ENCODE measurements around the gene FAM120B.

FAM120B gene

DNA sequence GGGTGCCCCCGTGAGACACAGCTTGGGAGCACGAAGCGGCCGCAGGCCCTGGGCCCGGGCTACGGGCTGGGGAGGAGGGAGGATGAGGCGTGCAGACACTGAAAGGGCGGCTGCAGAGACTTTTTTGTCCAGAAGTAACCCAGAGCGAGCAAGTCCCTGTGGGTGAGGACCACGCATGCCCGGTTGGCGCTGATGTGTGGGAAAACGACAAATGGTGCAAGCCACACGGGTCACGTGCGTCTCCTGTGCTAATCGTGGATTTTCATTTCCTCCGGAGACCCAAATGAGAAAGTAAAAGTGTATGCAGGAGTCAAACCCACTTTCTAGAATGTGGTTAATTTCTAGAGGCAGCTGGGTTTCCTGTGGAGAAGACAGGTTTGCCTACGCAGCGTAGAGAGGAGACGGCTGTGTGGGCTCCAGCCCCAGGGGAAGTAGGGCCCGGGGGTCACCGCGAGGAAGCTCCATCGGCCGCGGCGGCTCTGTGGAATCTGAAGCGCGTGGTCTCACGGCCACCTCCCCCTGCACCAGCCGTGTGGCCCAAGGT lies 34.7 kb upstream of the FAM120B start:
- peak; percentile 26 to 42 for DNase-seq (ENCODE audit: low read depth in 2 of 2)

DNA sequence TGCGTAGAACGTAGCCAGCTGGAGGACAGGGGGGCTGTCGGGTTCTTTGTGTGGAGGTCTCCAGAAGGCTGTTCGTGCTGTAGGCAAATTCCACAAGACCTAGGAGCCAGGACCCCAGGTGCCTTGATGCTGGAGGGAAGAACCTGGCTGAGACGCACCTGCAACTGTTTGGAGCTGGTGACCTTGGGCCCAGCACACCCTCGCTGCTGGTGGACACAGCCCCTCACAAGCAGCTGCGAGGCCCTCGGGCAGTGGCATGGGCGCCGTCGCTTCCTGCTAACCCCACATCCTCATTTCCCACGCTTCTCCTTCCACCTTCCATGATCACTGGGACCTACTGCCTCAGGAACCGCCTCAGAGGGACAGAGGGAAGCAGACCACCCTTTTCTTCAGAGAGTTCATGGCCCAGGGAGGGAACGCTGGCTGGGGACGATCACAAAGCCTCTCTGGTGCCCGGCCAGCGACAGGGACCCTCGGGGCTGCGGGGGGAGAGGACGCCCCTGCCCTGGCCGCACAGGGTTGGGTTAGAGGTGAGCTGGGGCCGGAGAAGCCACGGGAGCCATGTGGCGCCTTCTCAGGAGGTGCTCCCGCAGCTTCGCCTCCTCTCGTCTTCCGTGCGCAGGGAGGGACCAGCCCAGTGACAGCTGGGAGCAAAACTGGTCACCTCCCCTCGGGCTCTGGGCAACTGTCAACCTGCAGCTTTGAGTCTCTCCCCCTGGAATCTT lies 34.1 kb upstream of the FAM120B start:
- no peak for DNase-seq (ENCODE audit: low read depth in 2 of 2)

DNA sequence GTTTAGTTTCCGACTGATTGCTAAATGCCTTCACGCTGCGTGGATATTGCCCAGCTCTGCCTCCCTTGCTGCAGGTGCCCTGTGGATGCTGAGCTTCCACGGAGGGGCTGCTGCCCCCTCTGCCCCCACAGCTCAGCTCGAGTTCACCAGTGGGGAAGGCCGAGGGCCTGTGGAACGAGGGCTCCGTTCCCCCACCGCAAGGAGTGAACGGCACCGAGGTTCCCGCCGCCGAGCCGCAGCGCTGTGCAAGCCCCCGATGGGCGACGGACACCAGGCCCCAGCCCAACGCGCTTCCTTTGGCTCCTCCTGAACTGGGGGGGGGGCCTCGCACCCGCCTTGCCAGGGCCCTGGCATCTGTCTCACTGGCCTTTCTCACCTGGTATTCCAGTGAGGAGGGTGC lies 33.4 kb upstream of the FAM120B start:
- no peak for DNase-seq (ENCODE audit: low read depth in 2 of 2)

DNA sequence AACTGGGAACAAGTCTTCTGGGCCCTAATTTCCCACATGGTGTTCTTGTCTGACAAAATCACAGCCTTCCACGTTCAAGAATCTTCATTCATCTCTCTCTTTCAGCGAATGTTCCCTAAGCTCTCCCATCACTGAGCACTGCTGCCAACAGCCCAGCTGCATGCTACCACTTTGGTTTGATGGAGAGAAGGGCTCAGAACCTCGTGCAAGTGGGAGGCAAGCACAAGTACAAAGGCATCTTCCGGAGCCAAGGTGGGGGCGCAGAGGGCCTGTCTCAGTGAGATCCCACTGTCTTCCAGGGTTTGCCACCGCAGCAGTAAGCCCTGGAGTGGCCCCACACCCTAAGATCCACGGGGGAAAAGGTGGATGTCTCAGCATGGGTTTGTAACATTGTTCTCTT lies 32.9 kb upstream of the FAM120B start:
- DNase-seq (ENCODE audit: low read depth in 2 of 2): no peak

DNA sequence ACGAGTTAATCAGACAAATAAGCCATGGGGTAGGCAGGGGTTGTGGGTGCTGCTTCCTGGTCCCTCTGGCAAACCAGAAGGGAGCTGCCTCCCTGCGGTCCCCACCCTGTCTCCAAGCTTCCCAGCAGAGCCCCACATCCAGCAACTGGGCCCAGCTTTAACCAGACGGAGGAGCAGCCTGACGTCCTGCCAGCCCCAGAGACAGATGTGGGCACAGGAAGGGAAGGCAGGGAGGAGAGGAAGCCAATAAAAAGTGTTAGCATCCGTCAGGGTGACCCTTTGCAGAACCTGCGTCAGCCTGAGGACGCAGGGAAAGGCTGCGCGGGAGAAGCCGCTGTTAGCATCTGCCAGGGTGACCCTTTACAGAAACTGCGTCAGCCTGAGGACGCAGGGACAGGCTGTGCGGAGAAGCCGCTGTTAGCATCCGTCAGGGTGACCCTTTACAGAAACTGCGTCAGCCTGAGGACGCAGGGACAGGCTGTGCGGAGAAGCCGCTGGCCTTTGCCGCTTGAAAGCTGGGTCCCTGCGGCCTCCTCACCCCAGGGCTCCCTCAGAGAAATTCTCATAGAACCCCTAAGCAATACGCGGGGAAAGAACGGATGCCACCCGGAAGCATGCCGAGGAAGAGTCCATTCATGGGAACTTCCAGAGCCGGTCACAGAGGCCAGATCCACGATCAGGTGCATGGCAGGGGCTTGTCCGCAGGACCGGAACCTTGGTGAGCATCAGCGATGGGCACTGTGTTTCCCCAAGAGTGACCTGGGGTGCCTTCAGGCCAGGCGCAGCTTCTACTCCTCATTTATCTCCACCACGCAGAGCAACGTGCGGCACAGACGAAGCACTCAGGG lies 31.6 kb upstream of the FAM120B start:
- no peak for DNase-seq (ENCODE audit: low read depth in 2 of 2)

DNA sequence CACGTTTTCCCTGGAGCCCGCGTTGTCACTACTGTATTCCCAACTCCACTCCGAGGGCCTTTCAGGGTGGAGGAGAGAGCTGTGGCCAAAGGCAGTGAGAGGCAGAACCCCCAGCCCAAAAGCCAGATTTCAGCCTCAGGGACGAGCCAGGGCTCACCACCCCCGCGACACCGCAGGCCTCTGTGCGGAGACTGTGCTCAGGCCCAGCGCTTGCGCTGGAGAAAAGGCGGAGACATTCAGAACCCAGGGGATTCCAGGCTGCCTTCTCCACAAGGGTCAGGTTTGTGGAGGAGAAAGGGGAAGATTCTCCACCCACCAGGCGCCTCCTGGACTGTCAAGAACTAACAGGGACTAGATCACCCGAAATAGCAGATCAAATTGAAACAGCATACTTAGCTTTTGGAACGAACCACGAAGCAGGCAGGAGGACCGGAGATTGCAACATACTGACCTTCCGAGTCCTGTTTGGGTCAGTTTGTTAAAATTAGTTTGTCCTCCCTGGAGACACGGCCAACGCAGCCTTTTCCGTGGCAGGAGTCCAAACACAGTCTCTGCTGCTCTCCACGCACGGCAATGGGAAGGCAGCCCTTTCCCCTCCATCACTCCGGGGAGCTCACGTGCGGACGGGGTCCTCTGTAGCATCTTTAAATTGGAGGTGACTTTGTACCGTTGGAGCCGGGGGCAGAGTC lies 30.0 kb upstream of the FAM120B start:
- no peak for DNase-seq (ENCODE audit: low read depth in 2 of 2)

DNA sequence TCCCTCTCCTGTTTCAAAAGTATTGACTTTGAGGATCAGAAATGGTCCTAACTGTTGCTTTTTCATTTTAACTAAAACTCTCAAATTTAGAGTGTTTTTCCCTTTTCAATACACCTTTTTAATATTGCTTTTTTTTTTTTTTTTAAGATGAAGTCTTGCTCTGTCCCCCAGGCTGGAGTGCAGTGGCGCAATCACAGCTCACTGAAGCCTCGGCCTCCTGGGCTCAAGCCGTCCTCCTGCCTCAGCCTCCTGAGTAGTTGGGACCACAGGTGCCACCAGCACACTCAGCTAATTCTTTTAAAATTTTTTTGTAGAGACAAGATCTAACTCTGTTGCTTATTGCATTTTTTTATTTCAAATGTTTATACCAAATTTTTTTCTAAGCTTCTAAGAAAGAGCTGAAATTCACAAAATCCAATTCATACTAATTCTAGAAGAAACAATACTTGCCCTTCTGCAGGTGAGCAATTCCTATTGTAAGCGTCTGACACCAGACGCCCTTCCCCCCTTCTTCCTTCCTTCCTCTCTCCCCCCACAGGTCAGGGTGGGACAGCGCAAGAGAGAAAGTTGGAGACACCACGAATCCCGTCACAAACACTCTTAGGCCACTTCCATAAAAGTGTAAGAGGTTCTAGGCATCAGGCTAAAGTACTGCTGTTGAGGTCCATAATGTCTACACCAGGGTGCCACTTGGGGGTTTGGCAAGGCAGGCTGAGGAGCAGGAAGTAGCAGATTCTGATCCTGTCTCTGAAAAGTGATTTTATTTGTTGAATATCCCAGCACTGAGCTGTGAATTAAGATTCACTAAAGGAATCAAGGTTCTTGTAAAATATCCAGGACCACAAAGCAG lies 28.4 kb upstream of the FAM120B start:
- DNase-seq (ENCODE audit: low read depth in 2 of 2): no peak

DNA sequence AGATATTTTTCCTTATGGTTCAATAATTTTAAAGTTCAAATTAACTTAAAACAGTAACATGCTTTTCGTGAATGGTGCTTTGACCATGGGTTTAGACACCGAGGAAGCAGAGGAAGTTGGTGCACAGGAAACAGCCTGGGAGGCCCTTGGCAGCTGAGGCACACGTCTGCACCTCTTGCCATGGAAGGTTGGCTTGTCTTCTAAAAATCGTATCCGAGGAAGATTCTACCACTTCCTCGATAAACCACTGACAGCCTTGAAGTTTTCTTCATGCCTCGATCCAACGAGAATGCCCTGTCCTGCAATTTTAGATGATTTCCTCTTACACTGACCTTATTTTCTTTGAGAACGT lies 27.8 kb upstream of the FAM120B start:
- no peak for DNase-seq (ENCODE audit: low read depth in 2 of 2)

DNA sequence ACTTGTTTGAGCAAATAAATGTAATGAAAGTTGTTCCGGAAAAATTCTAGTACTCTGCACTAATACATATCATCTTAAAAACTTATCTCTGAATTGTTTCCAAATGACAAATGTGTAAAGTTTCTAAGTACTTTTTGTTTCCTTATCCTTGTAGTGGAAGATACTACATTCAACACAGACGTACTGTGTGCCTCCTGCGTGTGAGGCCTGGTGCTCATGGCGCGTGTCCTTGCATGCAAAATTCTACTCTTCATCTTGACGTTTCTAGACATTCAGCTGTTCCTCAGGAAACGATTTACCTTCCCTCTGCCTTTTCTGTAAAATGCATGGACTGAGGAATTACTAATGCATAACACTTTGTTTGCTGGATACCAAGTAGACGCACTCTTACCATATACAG lies 27.1 kb upstream of the FAM120B start:
- DNase-seq (ENCODE audit: low read depth in 2 of 2): no peak

DNA sequence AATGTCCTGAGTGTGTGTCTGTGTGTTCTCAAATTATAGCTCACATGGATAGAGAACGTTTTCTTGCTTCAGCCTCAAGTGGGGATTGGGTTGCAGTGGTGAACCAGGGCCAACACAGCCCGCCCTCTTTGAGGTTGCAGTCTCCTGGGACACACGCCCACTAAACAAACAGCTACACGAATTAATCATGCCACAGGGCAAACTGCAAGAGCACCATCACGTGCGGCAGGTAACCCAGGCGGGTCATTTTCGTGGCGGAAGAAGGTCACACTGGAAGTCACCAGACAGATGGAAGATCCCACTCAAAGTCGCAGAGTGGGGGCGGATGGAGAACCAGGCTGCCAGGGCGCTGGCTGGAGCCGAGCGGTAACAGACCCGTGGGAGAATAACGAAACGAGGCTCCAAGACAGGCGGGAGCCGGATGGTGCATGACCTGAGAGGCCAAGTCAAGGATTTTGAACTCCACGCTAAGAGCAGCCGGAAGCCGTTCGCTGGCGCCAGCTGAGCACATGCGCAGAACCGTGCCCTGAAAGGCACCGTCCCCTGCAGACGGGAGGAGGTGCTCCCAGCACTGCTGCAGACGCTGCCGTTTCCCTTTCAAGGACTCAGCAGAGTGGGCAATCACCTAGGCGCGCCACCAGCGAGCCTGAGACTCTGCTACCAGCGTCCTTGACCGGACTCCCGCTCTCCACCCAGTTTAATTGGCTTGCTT lies 26.4 kb upstream of the FAM120B start:
- DNase-seq (ENCODE audit: low read depth in 2 of 2): no peak

DNA sequence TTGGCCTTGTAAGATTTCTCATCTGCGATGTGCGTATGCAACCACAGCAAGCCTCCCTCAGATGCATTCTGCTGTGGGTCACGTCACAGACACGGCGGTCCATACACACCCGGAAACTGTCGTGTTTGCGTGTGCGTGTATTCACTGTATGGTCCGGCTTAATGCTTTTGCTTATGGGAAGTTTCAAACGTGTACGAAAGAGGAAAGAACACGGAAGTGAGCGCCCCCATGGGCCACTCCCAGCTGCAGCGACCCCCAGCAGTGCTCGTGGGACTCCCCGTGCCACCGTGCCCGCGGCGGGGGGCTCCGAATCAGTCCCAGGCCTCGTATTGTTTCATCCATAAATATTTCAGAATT lies 25.9 kb upstream of the FAM120B start:
- no peak for DNase-seq (ENCODE audit: low read depth in 2 of 2)

DNA sequence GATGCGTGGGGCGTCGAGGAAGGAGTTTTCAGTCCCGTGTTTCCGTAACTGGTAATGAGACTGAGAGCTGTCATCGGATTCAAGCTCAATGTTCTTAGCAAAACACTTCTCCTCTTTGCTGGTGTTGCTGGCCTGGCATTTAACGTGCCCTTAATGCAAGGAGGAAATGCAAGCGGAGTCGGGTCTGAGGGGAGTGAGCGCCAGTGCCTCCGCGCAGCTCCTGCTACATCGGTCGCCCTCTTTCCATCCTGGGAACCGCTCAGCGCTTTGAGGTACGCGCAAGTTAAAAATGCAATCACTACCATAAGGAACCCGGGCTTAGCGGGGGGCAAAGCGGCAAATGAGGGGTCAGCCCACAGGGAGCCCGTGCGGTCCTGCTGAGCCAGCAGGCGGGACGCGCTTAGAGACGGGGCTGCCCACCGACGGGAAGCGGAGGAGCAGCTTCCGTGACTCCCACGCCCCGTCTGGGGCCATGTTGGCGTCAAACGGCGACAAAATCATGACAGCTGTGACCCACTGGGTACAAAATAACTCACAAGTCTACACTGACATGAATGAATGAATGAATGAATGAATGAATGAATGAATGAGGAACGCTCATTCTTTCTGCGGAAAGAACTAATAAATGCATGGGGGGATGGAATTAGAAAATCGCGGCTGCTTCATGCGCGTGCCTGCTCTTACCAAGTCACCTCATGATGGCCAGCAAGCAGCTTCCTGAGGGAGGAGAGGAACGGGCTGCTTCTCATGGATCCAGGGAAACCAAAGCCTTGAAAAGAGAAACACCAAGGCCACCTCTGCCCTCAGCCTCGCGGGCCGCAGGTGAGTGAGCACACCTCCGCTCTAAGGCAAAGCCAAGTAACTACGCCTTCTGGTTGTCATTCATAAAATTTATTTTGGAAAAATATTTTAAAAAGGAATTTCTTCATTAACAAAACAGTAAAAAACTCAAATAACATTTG lies 24.9 kb upstream of the FAM120B start:
- DNase-seq (ENCODE audit: low read depth in 2 of 2): no peak

DNA sequence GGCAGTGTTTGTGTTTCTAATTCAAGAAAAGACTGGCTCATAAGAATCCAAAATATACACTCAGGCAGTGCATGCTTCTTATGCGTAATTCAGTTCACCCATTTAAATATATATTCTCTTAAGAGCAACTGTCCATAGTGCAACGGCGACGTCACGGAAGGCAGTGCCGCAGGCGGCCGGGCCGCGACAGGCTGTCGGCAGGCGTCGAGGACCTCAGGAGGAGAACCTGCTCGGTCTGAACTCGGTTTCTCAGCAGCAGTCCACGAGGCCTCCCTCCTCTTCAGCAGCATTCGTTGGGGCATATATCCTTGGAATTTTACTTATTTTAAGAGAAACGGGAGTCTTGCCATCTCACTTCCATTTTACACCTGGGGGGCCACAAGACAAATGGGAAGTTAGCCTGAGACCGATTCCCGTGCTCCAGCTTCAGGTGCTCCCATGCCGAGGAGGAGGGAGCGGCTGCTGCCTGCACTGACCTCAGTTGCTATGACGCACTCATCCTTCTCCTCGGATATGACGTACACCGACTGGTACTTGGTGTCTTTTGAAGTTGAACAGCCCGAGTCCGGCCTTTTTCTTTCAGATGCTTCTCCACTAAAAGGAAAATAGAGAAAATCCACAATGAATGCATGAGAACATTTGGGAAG lies 23.9 kb upstream of the FAM120B start:
- no peak for DNase-seq (ENCODE audit: low read depth in 2 of 2)

DNA sequence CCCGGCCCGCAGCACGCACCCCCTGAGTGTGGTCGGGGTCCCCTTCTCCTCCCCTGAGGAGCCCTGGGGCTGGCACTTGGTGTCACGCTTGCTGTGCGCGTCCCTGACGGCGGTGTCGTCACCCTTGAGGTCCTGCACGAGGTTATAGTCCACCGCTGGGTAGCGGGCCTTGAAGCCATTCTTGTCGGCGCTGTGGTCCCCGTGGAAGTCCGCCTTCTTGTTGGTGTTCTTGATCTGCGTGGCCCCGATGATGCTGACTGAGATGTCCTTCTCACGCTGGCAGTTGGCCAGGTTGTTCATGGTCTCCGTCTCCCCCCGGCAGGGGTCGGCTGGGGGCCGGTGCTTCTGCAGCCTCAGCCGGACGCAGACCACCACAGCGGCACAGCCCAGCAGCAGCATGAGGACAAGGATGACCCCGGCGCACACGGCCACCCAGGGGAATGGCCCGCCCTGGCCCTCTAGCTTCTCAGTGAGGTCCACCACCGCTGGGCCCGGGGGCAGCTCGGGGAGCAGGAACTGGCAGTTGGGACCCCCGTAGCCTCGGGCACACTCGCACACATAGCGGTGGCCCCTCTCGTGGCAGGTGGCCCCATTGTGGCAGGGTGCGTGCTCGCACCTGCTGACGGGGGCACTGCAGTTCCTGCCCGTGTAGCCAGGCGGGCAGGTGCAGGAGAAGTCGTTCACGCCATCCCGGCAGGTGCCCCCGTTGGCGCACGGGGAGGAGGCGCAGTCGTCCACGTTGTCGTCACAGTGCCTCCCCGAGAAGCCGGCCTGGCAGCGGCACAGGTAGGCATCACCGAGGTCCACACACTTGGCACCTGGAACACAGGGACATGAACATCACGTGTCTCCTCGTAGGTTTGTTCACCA lies 23.1 kb upstream of the FAM120B start:
- no peak for DNase-seq (ENCODE audit: low read depth in 2 of 2)

DNA sequence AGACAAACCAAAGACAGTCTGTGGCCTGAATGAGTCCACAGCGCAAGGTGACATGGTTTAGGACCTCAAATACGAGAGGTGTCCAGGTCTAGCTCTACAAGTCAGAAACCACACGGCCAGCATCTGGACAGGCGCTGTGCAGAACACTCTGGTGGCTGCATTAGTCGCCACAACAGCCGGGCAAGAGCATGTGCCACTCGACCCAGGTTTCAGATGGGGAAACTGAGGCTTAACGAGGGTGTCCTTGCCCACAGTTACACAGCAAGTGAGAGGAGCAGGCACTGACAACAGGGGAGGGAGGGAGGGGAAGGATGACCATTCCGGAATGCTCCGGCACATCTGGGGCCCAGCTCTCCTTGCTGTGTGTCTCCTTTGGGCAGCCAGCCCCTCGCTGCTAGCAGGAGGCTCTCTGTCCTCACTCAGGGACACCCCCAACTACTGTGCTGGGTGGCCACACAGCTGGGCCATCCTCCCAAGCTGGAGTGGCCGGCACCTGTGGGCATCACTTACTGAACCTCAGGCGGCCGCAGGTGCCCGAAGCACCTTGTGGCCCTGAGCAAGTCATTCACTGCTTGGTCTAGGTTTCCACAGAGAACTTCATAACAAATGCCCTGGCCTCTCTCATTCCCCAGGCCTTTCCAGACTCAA lies 22.3 kb upstream of the FAM120B start:
- DNase-seq (ENCODE audit: low read depth in 2 of 2): no peak

DNA sequence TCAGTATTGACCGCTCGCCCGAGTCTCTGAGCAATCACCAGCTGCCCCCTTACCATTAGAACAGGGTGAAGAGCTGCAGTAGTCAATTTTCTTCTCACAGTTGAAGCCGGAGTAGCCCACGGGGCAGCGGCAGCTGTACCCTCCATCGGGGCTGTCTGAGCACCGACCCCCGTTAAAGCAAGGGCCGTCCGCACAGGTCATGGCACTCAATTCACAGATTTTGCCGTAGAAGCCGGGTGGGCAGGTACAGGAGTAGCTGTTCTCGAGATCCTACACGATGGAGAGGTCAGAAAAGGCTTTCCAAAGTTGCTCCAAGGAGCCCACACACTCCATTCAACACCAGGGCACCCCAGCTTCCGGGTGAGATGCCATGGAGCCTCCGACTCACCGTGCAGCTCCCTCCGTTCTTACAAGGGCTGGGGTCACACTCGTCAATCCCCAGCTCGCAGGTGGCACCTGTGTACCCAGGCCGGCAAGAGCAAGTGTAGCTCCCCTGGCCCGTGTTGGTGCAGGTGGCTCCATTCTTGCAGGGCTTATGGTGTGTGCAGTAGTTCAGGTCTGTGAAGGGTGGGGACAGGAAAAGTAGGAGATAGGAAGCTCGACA lies 21.6 kb upstream of the FAM120B start:
- no peak for DNase-seq (ENCODE audit: low read depth in 2 of 2)

DNA sequence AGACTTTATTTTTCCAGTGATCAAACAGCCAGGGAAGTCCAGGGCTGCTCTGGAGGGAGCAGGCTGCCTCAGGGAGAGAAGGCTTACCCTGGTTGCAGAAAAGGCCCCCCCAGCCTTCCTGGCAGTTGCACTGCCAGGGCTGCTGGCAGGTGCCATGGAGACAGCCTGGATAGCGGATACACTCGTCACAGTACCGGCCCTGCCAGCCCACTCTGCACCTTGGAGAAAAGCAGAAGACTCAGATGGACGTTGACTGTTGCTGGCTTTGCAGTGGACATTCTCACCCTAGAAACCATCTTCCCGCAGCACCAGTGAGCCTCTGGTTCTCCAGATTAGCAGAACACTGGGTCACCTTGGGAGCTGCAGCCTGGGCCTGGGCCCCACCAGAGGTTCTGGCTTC lies 21.1 kb upstream of the FAM120B start:
- no peak for DNase-seq (ENCODE audit: low read depth in 2 of 2)

Data from stimulated activated CD8-positive, alpha-beta memory T cell treated with anti-CD3 and anti-CD28 coated beads, Interleukin-7, amount 100 ng/mL, for 1 hour (primary cell).